OCI-LY1 (cell line): Measurements from ENCODE around the gene FAIM.
"Not testable (repeated sequence)": the region's sequence is repeated elsewhere in the genome, so short reads cannot be mapped to it uniquely, and the experiment has no call there.

Source experiments
- H2AFZ ChIP-seq: fragments of 200-600 bp; sonication (generic), shearing (Covaris generic); 2 replicates; pipeline ENCODE4 v1.6.0; 2014; ENCODE audit warnings: antibody characterized with exemption, mild to moderate bottlenecking, low read length
- H3F3A ChIP-seq: fragments of 200-600 bp; sonication (generic), shearing (Covaris generic); 2 replicates; pipeline ENCODE4 v1.6.0; 2014; ENCODE audit warnings: mild to moderate bottlenecking, antibody characterized with exemption, low read length, moderate library complexity; ENCODE audit not compliant: insufficient read depth
- H3K27ac ChIP-seq: fragments of 200-600 bp; sonication (generic); 2 replicates; pipeline ENCODE4 v1.5.1; 2014; ENCODE audit warnings: low read length, mixed run types, mild to moderate bottlenecking, low read depth; ENCODE audit not compliant: poor library complexity, severe bottlenecking
- H3K27me3 ChIP-seq: fragments of 200-600 bp; sonication (generic); 2 replicates; pipeline ENCODE4 v1.6.0; 2014; ENCODE audit warnings: antibody characterized with exemption, mild to moderate bottlenecking, low read length, moderate library complexity; ENCODE audit not compliant: insufficient read depth
- H3K36me3 ChIP-seq: fragments of 200-600 bp; sonication (generic); 2 replicates; pipeline ENCODE4 v1.6.1; 2014; ENCODE audit warnings: mild to moderate bottlenecking, antibody characterized with exemption, low read length, moderate library complexity, mixed read lengths; ENCODE audit not compliant: insufficient read depth
- H3K4me1 ChIP-seq: fragments of 200-600 bp; sonication (generic); 2 replicates; pipeline ENCODE4 v1.5.1; 2014; ENCODE audit warnings: mild to moderate bottlenecking, low read length, moderate library complexity; ENCODE audit not compliant: insufficient read depth, severe bottlenecking
- H3K4me2 ChIP-seq: fragments of 200-600 bp; sonication (generic), shearing (Covaris generic); 2 replicates; pipeline ENCODE4 v1.6.1; 2014; ENCODE audit warnings: low read length
- H3K4me3 ChIP-seq: fragments of 200-600 bp; sonication (generic); 2 replicates; pipeline ENCODE4 v1.5.1; 2014; ENCODE audit warnings: low read length, low read depth, mild to moderate bottlenecking, mixed read lengths; ENCODE audit not compliant: poor library complexity, severe bottlenecking
- H3K79me2 ChIP-seq: fragments of 200-600 bp; shearing (Covaris generic); 2 replicates; pipeline ENCODE4 v1.6.1; 2016; ENCODE audit warnings: mixed run types, low read length, mixed read lengths; ENCODE audit not compliant: insufficient read depth
- H3K9ac ChIP-seq: fragments of 200-600 bp; sonication (generic), shearing (Covaris generic); 2 replicates; pipeline ENCODE4 v1.6.1; 2014; ENCODE audit warnings: mild to moderate bottlenecking, low read length, mixed read lengths
- H3K9me2 ChIP-seq: fragments of 200-600 bp; sonication (generic), shearing (Covaris generic); 2 replicates; pipeline ENCODE4 v1.6.1; 2014; ENCODE audit warnings: low read depth, mild to moderate bottlenecking, low read length, mixed read lengths
- H3K9me3 ChIP-seq: fragments of 200-600 bp; shearing (Covaris generic); 2 replicates; pipeline ENCODE4 v1.6.1; 2014; ENCODE audit warnings: low read length, mixed read lengths
- H4K20me1 ChIP-seq: fragments of 200-600 bp; sonication (generic), shearing (Covaris generic); 2 replicates; pipeline ENCODE4 v1.6.0; 2016; ENCODE audit warnings: mild to moderate bottlenecking, low read length; ENCODE audit not compliant: insufficient read depth
- EZH2 ChIP-seq: fragments of 200-600 bp; sonication (generic), shearing (Covaris generic); IDR thresholded peaks from 2 replicates; pipeline ENCODE4 v1.8.0; 2017; ENCODE audit warnings: borderline replicate concordance, mixed run types, mild to moderate bottlenecking, antibody characterized with exemption, low read length, moderate library complexity, mixed read lengths
- TF ChIP-seq, protein P1 (sequence below): fragments of 200-600 bp; sonication (generic), shearing (Covaris generic); IDR thresholded peaks from 2 replicates; pipeline ENCODE4 v1.5.1; 2017; ENCODE audit warnings: mild to moderate bottlenecking, antibody characterized with exemption, low read length, moderate library complexity, mixed read lengths

Gene FAIM

GRCh38 chr3:138598534-138598933, 10.0 kb upstream of the FAIM start:
- no peak overlapping the region for H2AFZ ChIP-seq
- H3K4me1 ChIP-seq = peaks cover 30% of the 10 kb centered on the region
- no peaks in the 10 kb centered on the region for H4K20me1 ChIP-seq
- no peaks in the 10 kb centered on the region for H3K27me3 ChIP-seq
- H3K9me2 ChIP-seq = no peaks in the 10 kb centered on the region
- no peaks in the 10 kb centered on the region for H3K9me3 ChIP-seq
- H3F3A ChIP-seq = no peaks in the 10 kb centered on the region
- H3K4me2 ChIP-seq = no peak overlapping the region
- no peaks in the 10 kb centered on the region for H3K36me3 ChIP-seq
- no peak overlapping the region for H3K9ac ChIP-seq
- TF ChIP-seq, protein P1, sequence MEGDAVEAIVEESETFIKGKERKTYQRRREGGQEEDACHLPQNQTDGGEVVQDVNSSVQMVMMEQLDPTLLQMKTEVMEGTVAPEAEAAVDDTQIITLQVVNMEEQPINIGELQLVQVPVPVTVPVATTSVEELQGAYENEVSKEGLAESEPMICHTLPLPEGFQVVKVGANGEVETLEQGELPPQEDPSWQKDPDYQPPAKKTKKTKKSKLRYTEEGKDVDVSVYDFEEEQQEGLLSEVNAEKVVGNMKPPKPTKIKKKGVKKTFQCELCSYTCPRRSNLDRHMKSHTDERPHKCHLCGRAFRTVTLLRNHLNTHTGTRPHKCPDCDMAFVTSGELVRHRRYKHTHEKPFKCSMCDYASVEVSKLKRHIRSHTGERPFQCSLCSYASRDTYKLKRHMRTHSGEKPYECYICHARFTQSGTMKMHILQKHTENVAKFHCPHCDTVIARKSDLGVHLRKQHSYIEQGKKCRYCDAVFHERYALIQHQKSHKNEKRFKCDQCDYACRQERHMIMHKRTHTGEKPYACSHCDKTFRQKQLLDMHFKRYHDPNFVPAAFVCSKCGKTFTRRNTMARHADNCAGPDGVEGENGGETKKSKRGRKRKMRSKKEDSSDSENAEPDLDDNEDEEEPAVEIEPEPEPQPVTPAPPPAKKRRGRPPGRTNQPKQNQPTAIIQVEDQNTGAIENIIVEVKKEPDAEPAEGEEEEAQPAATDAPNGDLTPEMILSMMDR = no peak
- no peak for TF ChIP-seq EZH2
- H3K27ac ChIP-seq = no peak overlapping the region
- no peaks in the 10 kb centered on the region for H3K79me2 ChIP-seq
- no peak overlapping the region for H3K4me3 ChIP-seq

- Histone ChIP-seq H3K4me2 (no peak overlapping the region), H3K79me2 (no peaks in the 10 kb centered on the region), H3K27ac (no peak overlapping the region), H3K4me3 (no peak overlapping the region), H3K9me2 (no peaks in the 10 kb centered on the region), H2AFZ (no peak overlapping the region), H3K9ac (no peak overlapping the region), H3K4me1 (peaks cover 20% of the 10 kb centered on the region), H3F3A (no peaks in the 10 kb centered on the region; the same call in 1 of the 2 replicates), H3K27me3 (no peaks in the 10 kb centered on the region), H4K20me1 (no peaks in the 10 kb centered on the region), H3K9me3 (no peaks in the 10 kb centered on the region), H3K36me3 (no peaks in the 10 kb centered on the region)
- TF ChIP-seq, protein P1 = no peak
- no peak for TF ChIP-seq EZH2
These were observed 8.3 kb upstream of the FAIM start for GRCh38 chr3:138600100-138600745.

GRCh38 chr3:138601661-138602060, 6.9 kb upstream of the FAIM start:
- not testable (repeated sequence) for H3K36me3 ChIP-seq, H3K9me3 ChIP-seq, H2AFZ ChIP-seq, H4K20me1 ChIP-seq, H3K4me3 ChIP-seq, H3K9me2 ChIP-seq, H3K27ac ChIP-seq, H3K27me3 ChIP-seq, H3F3A ChIP-seq, H3K4me2 ChIP-seq, H3K79me2 ChIP-seq, H3K9ac ChIP-seq
- peaks cover 13% of the 10 kb centered on the region for H3K4me1 ChIP-seq

GRCh38 chr3:138604106-138604595, 4.4 kb upstream of the FAIM start:
- not testable (repeated sequence) for H3K4me1 ChIP-seq, H3K79me2 ChIP-seq, H3K36me3 ChIP-seq, H3F3A ChIP-seq, H3K27ac ChIP-seq, H3K9me2 ChIP-seq, H3K27me3 ChIP-seq, H3K9me3 ChIP-seq, H3K4me2 ChIP-seq, H4K20me1 ChIP-seq, H3K4me3 ChIP-seq, H2AFZ ChIP-seq, H3K9ac ChIP-seq
